Activated CD4-positive, CD25-positive, alpha-beta regulatory T cell treated with anti-CD3 and anti-CD28 coated beads, Interleukin-2, amount 50 U/mL, for 24 hours (primary cell): Measurements from ENCODE around the gene ANKRD63.

Source experiments
- ATAC-seq, 2 donors: fragments of 150-1000 bp; cut with Tn5 transposase; one replicate each; pipeline ENCODE4 v1.10.0; 2021; ENCODE audit warnings: mild to moderate bottlenecking in 1 of 2, moderate library complexity in 1 of 2

The ANKRD63 gene

GRCh38 chr15:40257656-40258450 is 25.0 kb downstream of the ANKRD63 start:
- no peak for ATAC-seq

GRCh38 chr15:40256638-40257235 is 26.1 kb downstream of the ANKRD63 start:
- no peak for ATAC-seq

GRCh38 chr15:40255033-40255432 is 27.8 kb downstream of the ANKRD63 start:
- no peak for ATAC-seq

GRCh38 chr15:40254452-40254851 is 28.4 kb downstream of the ANKRD63 start:
- no peak for ATAC-seq

GRCh38 chr15:40253167-40253790 is 29.6 kb downstream of the ANKRD63 start:
- ATAC-seq = peak in 1 of 2 donors; percentile 18

- peak; percentile 15 to 39 for ATAC-seq
These were observed 30.3 kb downstream of the ANKRD63 start for GRCh38 chr15:40252438-40253166.

- no peak for ATAC-seq
These were observed 30.8 kb downstream of the ANKRD63 start for GRCh38 chr15:40252141-40252437.

GRCh38 chr15:40251486-40252140 is 31.3 kb downstream of the ANKRD63 start:
- ATAC-seq = no peak

- ATAC-seq = no peak
These were observed 31.9 kb downstream of the ANKRD63 start for GRCh38 chr15:40250771-40251483.

GRCh38 chr15:40250304-40250656 is 32.6 kb downstream of the ANKRD63 start:
- ATAC-seq = no peak

- no peak for ATAC-seq
These were observed 33.2 kb downstream of the ANKRD63 start for GRCh38 chr15:40249477-40250303.

- ATAC-seq = no peak
These were observed 34.7 kb downstream of the ANKRD63 start for GRCh38 chr15:40248006-40248783.

- no peak for ATAC-seq
These were observed 35.4 kb downstream of the ANKRD63 start for GRCh38 chr15:40247406-40247971.

GRCh38 chr15:40246496-40247280 is 36.2 kb downstream of the ANKRD63 start:
- ATAC-seq = no peak

GRCh38 chr15:40245666-40246450 is 37.0 kb downstream of the ANKRD63 start:
- no peak for ATAC-seq

GRCh38 chr15:40244961-40245523 is 37.8 kb downstream of the ANKRD63 start:
- ATAC-seq = no peak

GRCh38 chr15:40243126-40243810 is 39.6 kb downstream of the ANKRD63 start:
- no peak for ATAC-seq

GRCh38 chr15:40242601-40243000 is 40.3 kb downstream of the ANKRD63 start:
- ATAC-seq = no peak
